Liver (tissue), 3 donors: Measurements from ENCODE around the gene PAK1.

Source experiments
- CTCF ChIP-seq: fragments of 150-350 bp; IDR thresholded peaks from 2 replicates; pipeline ENCODE4 v1.5.1; 2017; ENCODE audit warnings: improper control_type of control experiment, low read depth, low read length; ENCODE audit not compliant: missing input control
- MAX ChIP-seq: IDR thresholded peaks from 2 replicates; pipeline ENCODE4 v1.6.1; 2016; ENCODE audit warnings: antibody characterized with exemption
- SP1 ChIP-seq: IDR thresholded peaks from 2 replicates; pipeline ENCODE4 v1.6.1; 2018; ENCODE audit warnings: antibody characterized with exemption, mild to moderate bottlenecking
- TAF1 ChIP-seq: conservative IDR thresholded peaks from 2 replicates; pipeline ENCODE4 v1.6.1; 2016; ENCODE audit warnings: antibody characterized with exemption, mild to moderate bottlenecking
- donor health status: healthy.
- donor health status: healthy.

- no peak for TF ChIP-seq CTCF
- no peak for TF ChIP-seq MAX
- no peak for TF ChIP-seq TAF1
- no peak for TF ChIP-seq SP1
These were observed 49.2 kb downstream of the PAK1 start for GRCh38 chr11:77424644-77425043.
